GM23338 (cell line): ENCODE measurements around the gene ARHGEF37. TPM values are rescaled to one million over a fixed set of nuclear protein-coding genes. Genes with fewer than 3 reads are reported as not detected.

Experiments used
- ATAC-seq: fragments of 200-7000 bp; cut with Tn5 transposase; 3 replicates; pipeline ENCODE4 v1.9.1; 2020
- DNase-seq: peaks from one replicate; pipeline ENCODE4 v3.0.0-alpha.2; 2015; ENCODE audit warnings: low spot score
- H2AFZ ChIP-seq: fragments of 200-600 bp; sonication (generic); 2 replicates; pipeline ENCODE4 v1.8.0; 2016; ENCODE audit warnings: antibody characterized with exemption, mild to moderate bottlenecking, moderate library complexity
- H3F3A ChIP-seq: fragments of 200-600 bp; sonication (generic); replicated peaks from 2 replicates; pipeline ENCODE4 v1.8.0; 2017; ENCODE audit warnings: antibody characterized with exemption, mixed run types, low read depth
- H3K27ac ChIP-seq: fragments of 200-600 bp; sonication (generic); 2 replicates; pipeline ENCODE4 v1.6.1; 2016; ENCODE audit warnings: low read depth
- H3K27me3 ChIP-seq: fragments of 200-600 bp; sonication (generic); 2 replicates; pipeline ENCODE4 v1.8.0; 2016; ENCODE audit warnings: mild to moderate bottlenecking, mixed run types, moderate library complexity; ENCODE audit not compliant: insufficient read depth
- H3K36me3 ChIP-seq: fragments of 200-600 bp; sonication (generic); 2 replicates; pipeline ENCODE4 v1.8.0; 2016; ENCODE audit warnings: mild to moderate bottlenecking; ENCODE audit not compliant: insufficient read depth
- H3K4me1 ChIP-seq: fragments of 200-600 bp; sonication (generic); 2 replicates; pipeline ENCODE4 v1.8.0; 2016; ENCODE audit warnings: mild to moderate bottlenecking, moderate library complexity; ENCODE audit not compliant: insufficient read depth
- H3K4me2 ChIP-seq: fragments of 200-600 bp; sonication (generic); 2 replicates; pipeline ENCODE4 v1.7.1; 2017; ENCODE audit warnings: mixed run types
- H3K4me3 ChIP-seq: fragments of 200-600 bp; sonication (generic); 2 replicates; pipeline ENCODE4 v1.6.1; 2016; ENCODE audit warnings: mixed run types
- H3K79me2 ChIP-seq: fragments of 200-600 bp; sonication (generic); replicated peaks from 2 replicates; pipeline ENCODE4 v1.8.0; 2017; ENCODE audit warnings: mild to moderate bottlenecking; ENCODE audit not compliant: insufficient read depth
- H3K9me2 ChIP-seq: fragments of 200-600 bp; sonication (generic); 2 replicates; pipeline ENCODE4 v1.8.0; 2017; ENCODE audit not compliant: insufficient read depth
- H4K20me1 ChIP-seq: fragments of 200-600 bp; sonication (generic); replicated peaks from 2 replicates; pipeline ENCODE4 v1.8.0; 2017; ENCODE audit warnings: mild to moderate bottlenecking; ENCODE audit not compliant: insufficient read depth
- H3K27ac Mint-ChIP-seq: 2 replicates; pipeline ENCODE4 v1.8.0; 2020; ENCODE audit warnings: inconsistent platforms, mild to moderate bottlenecking, moderate library complexity, mixed read lengths
- H3K27me3 Mint-ChIP-seq: 3 replicates; pipeline ENCODE4 v1.8.0; 2022; ENCODE audit warnings: low read depth, mild to moderate bottlenecking, moderate library complexity, mixed read lengths, inconsistent platforms; ENCODE audit not compliant: insufficient read depth, poor library complexity
- H3K36me3 Mint-ChIP-seq: 3 replicates; pipeline ENCODE4 v1.8.0; 2021; ENCODE audit warnings: low read depth, mild to moderate bottlenecking, inconsistent platforms, moderate library complexity, mixed read lengths
- H3K4me1 Mint-ChIP-seq: 3 replicates; pipeline ENCODE4 v1.8.0; 2020; ENCODE audit warnings: mild to moderate bottlenecking, inconsistent platforms, mixed read lengths
- H3K4me3 Mint-ChIP-seq: 3 replicates; pipeline ENCODE4 v1.8.0; 2021; ENCODE audit warnings: moderate library complexity, mild to moderate bottlenecking, inconsistent platforms, mixed read lengths
- H3K9me3 Mint-ChIP-seq: 3 replicates; pipeline ENCODE4 v1.8.0; 2020; ENCODE audit warnings: moderate library complexity, mild to moderate bottlenecking, inconsistent platforms, mixed read lengths
- CREB1 ChIP-seq: fragments of 250-450 bp; sonication (Bioruptor Pico); IDR thresholded peaks from 2 replicates; pipeline ENCODE4 v1.5.0; 2020; ENCODE audit warnings: low read depth, mild to moderate bottlenecking, moderate library complexity
- CTCF ChIP-seq, 2 experiments: fragments of 200-600 bp in 1 of 2; sonication (generic) in 1 of 2; conservative IDR thresholded peaks; 2 replicates each; pipeline versions ENCODE4 v1.5.1 to v1.6.1; 2016 to 2017; ENCODE audit warnings: antibody characterized with exemption in 2 of 2, low read depth in 2 of 2, mild to moderate bottlenecking in 2 of 2, moderate library complexity in 1 of 2
- ETS1 ChIP-seq: IDR thresholded peaks from 2 replicates; pipeline ENCODE4 v1.6.1; 2016; ENCODE audit warnings: antibody characterized with exemption
- EZH2 ChIP-seq: fragments of 200-600 bp; sonication (generic); IDR thresholded peaks from one replicate; pipeline ENCODE4 v1.8.0; 2017; ENCODE audit warnings: antibody characterized with exemption, mild to moderate bottlenecking, low read depth; ENCODE audit not compliant: unreplicated experiment
- EZH2phosphoT487 ChIP-seq: fragments of 200-600 bp; sonication (generic); IDR thresholded peaks from one replicate; pipeline ENCODE4 v1.8.1; 2018; ENCODE audit warnings: antibody characterized with exemption; ENCODE audit not compliant: unreplicated experiment
- JUNB ChIP-seq: IDR thresholded peaks from one replicate; pipeline ENCODE4 v1.6.1; 2016; ENCODE audit warnings: antibody characterized with exemption; ENCODE audit not compliant: unreplicated experiment
- NANOG ChIP-seq: IDR thresholded peaks from 2 replicates; pipeline ENCODE4 v1.6.1; 2016; ENCODE audit warnings: antibody characterized with exemption, borderline replicate concordance
- POLR2AphosphoS5 ChIP-seq: IDR thresholded peaks from 2 replicates; pipeline ENCODE4 v1.6.1; 2016; ENCODE audit warnings: antibody characterized with exemption, low read depth
- REST ChIP-seq: IDR thresholded peaks from one replicate; pipeline ENCODE4 v1.6.1; 2018; ENCODE audit warnings: antibody characterized with exemption; ENCODE audit not compliant: unreplicated experiment
- STAT1 ChIP-seq: IDR thresholded peaks from one replicate; pipeline ENCODE4 v1.6.1; 2016; ENCODE audit warnings: antibody characterized with exemption; ENCODE audit not compliant: unreplicated experiment
- ZNF114 ChIP-seq: fragments of 250-450 bp; sonication (Bioruptor Pico); IDR thresholded peaks from 2 replicates; pipeline ENCODE4 v1.5.0; 2020; ENCODE audit warnings: mild to moderate bottlenecking, moderate library complexity
- ZNF331 ChIP-seq: fragments of 250-450 bp; sonication (Bioruptor Pico); IDR thresholded peaks from 2 replicates; pipeline ENCODE4 v1.5.0; 2020; ENCODE audit warnings: low read depth, mild to moderate bottlenecking, moderate library complexity
- polyA plus RNA-seq: library from polyadenylated mRNA; unstranded; fragments of >200 nt; fragmentation: Nextera tagmentation; extraction: Ambion mirVana; gene quantifications from 2 replicates; pipeline ENCODE4 v1.2.1, GENCODE V29; 2016
- total RNA-seq: library from RNA; depleted of rRNA; stranded (reverse); fragments of >200 nt; shearing (Covaris generic); gene quantifications from 2 replicates; pipeline ENCODE4 v1.2.3, GENCODE V29; 2014
- TF ChIP-seq, protein P1 (sequence below): fragments of 250-450 bp; sonication (Bioruptor Pico); IDR thresholded peaks from 2 replicates; pipeline ENCODE4 v1.5.0; 2020; ENCODE audit warnings: mild to moderate bottlenecking, moderate library complexity

ARHGEF37 gene
- total and polyA plus RNA-seq, 2 experiments from 2014 or later = 0.14 to 0.79 TPM

DNA sequence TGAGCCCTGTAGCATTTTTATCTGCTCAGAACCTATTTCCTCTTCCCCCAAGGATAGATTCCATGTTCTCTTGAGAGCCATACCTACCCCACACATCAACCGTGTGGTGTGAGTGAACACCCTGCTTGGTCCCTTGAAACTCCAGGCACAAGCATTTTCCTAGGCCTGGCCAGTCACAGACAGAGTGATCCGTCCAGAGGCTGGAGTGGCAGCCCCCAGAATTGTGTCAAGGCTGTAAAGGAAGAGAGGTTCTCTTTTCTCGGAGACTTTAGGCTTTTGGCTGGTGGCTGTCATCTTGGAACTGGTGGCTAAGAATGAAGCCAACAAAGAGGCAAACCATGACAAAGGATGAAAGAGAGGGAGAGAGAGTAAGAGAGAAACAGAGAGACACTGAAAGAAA, 66.0 kb downstream of the ARHGEF37 start:
- Mint-ChIP-seq H3K36me3 (no peaks in the 10 kb centered on the region), H3K4me1 (peaks cover 4% of the 10 kb centered on the region; the same call in 2 of the 3 replicates), H3K4me3 (no peak overlapping the region), H3K27ac (no peak overlapping the region), H3K9me3 (no peaks in the 10 kb centered on the region), H3K27me3 (no peaks in the 10 kb centered on the region)
- ATAC-seq (no peak), DNase-seq (no peak)
- Histone ChIP-seq H3K27ac (no peak overlapping the region), H3K79me2 (no peaks in the 10 kb centered on the region), H3K36me3 (no peaks in the 10 kb centered on the region), H3F3A (no peaks in the 10 kb centered on the region), H4K20me1 (no peaks in the 10 kb centered on the region), H3K27me3 (no peaks in the 10 kb centered on the region), H3K4me3 (no peak overlapping the region), H3K4me1 (peaks cover 6% of the 10 kb centered on the region; the same call in 1 of the 2 replicates), H2AFZ (no peak overlapping the region), H3K9me2 (no peaks in the 10 kb centered on the region), H3K4me2 (no peak overlapping the region)
- TF ChIP-seq EZH2 (no peak), POLR2AphosphoS5 (no peak), REST (no peak), ZNF114 (no peak), ZNF331 (no peak), NANOG (no peak), CREB1 (CRISPR knock-in tag) (no peak), JUNB (no peak), EZH2phosphoT487 (no peak), CTCF (conservative IDR thresholded peaks at IDR 0.05; ENCODE audit: low read depth in 2 of 2) (no peak), ETS1 (no peak), STAT1 (no peak)
- TF ChIP-seq, protein P1, sequence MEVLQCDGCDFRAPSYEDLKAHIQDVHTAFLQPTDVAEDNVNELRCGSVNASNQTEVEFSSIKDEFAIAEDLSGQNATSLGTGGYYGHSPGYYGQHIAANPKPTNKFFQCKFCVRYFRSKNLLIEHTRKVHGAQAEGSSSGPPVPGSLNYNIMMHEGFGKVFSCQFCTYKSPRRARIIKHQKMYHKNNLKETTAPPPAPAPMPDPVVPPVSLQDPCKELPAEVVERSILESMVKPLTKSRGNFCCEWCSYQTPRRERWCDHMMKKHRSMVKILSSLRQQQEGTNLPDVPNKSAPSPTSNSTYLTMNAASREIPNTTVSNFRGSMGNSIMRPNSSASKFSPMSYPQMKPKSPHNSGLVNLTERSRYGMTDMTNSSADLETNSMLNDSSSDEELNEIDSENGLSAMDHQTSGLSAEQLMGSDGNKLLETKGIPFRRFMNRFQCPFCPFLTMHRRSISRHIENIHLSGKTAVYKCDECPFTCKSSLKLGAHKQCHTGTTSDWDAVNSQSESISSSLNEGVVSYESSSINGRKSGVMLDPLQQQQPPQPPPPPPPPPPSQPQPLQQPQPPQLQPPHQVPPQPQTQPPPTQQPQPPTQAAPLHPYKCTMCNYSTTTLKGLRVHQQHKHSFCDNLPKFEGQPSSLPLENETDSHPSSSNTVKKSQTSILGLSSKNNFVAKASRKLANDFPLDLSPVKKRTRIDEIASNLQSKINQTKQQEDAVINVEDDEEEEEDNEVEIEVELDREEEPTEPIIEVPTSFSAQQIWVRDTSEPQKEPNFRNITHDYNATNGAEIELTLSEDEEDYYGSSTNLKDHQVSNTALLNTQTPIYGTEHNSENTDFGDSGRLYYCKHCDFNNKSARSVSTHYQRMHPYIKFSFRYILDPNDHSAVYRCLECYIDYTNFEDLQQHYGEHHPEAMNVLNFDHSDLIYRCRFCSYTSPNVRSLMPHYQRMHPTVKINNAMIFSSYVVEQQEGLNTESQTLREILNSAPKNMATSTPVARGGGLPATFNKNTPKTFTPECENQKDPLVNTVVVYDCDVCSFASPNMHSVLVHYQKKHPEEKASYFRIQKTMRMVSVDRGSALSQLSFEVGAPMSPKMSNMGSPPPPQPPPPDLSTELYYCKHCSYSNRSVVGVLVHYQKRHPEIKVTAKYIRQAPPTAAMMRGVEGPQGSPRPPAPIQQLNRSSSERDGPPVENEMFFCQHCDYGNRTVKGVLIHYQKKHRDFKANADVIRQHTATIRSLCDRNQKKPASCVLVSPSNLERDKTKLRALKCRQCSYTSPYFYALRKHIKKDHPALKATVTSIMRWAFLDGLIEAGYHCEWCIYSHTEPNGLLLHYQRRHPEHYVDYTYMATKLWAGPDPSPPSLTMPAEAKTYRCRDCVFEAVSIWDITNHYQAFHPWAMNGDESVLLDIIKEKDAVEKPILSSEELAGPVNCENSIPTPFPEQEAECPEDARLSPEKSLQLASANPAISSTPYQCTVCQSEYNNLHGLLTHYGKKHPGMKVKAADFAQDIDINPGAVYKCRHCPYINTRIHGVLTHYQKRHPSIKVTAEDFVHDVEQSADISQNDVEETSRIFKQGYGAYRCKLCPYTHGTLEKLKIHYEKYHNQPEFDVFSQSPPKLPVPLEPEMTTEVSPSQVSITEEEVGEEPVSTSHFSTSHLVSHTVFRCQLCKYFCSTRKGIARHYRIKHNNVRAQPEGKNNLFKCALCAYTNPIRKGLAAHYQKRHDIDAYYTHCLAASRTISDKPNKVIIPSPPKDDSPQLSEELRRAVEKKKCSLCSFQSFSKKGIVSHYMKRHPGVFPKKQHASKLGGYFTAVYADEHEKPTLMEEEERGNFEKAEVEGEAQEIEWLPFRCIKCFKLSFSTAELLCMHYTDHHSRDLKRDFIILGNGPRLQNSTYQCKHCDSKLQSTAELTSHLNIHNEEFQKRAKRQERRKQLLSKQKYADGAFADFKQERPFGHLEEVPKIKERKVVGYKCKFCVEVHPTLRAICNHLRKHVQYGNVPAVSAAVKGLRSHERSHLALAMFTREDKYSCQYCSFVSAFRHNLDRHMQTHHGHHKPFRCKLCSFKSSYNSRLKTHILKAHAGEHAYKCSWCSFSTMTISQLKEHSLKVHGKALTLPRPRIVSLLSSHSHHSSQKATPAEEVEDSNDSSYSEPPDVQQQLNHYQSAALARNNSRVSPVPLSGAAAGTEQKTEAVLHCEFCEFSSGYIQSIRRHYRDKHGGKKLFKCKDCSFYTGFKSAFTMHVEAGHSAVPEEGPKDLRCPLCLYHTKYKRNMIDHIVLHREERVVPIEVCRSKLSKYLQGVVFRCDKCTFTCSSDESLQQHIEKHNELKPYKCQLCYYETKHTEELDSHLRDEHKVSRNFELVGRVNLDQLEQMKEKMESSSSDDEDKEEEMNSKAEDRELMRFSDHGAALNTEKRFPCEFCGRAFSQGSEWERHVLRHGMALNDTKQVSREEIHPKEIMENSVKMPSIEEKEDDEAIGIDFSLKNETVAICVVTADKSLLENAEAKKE (CRISPR knock-in tag) = no peak
